Measurements from ENCODE around the gene RASGRP4.
"Not testable (repeated sequence)": the region's sequence is repeated elsewhere in the genome, so short reads cannot be mapped to it uniquely, and the experiment has no call there.

RASGRP4 gene

GRCh38 chr19:38417146-38417543 lies 8.9 kb downstream of the RASGRP4 start:
- DNase-seq (ENCODE audit: low read depth): no peak

GRCh38 chr19:38413416-38413815 lies 12.6 kb downstream of the RASGRP4 start:
- no peak for DNase-seq (ENCODE audit: low read depth)

DNA sequence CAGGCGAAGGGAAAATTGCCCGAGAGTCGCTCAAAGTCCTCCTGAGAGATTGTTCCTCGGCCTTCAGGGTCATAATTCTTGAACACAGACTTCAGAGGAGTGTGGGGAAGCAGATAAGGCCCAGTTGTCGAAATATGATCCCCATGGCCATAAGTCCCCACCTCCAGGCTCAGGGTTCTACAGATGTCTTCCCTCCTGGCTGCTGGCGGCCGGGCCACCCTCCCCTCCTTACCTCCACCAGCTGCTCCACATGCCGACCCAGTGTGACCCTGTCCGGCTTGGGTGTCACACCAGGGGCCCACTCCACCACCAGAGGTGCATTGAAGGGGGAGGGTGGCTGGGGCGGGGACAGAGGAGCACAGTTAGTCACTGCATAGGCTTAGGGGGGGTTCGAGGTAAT lies 13.1 kb downstream of the RASGRP4 start:
- DNase-seq (ENCODE audit: low read depth): no peak

DNA sequence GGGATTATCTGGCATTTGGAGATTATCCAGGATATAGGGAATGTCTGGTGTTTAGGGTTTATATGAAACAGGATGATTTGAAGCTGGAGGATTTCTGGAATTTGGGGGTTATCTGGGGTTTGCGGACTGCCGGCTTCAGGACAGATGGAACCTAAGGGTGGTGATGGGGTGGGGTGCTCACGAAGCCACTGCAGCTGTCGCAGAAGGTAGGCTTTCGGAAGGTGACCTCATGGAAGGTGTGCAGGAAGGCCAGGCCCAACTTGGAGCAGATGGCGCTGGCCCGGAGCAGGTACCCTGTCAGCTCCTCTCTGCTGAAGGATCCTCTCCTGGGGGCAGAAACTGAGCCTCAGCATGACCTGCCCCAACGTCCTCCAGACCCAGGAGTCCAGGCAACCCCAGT lies 13.5 kb downstream of the RASGRP4 start:
- DNase-seq (ENCODE audit: low read depth): no peak

GRCh38 chr19:38411898-38412297 lies 14.1 kb downstream of the RASGRP4 start:
- DNase-seq (ENCODE audit: low read depth): not testable (repeated sequence)

- DNase-seq (ENCODE audit: low read depth): no peak
These were observed 14.8 kb downstream of the RASGRP4 start for GRCh38 chr19:38411041-38411712.

GRCh38 chr19:38410407-38410806 lies 15.6 kb downstream of the RASGRP4 start:
- not testable (repeated sequence) for DNase-seq (ENCODE audit: low read depth)

GRCh38 chr19:38409631-38410133 lies 16.3 kb downstream of the RASGRP4 start:
- no peak for DNase-seq (ENCODE audit: low read depth)

GRCh38 chr19:38405276-38405675 lies 20.7 kb downstream of the RASGRP4 start:
- DNase-seq (ENCODE audit: low read depth): no peak

DNA sequence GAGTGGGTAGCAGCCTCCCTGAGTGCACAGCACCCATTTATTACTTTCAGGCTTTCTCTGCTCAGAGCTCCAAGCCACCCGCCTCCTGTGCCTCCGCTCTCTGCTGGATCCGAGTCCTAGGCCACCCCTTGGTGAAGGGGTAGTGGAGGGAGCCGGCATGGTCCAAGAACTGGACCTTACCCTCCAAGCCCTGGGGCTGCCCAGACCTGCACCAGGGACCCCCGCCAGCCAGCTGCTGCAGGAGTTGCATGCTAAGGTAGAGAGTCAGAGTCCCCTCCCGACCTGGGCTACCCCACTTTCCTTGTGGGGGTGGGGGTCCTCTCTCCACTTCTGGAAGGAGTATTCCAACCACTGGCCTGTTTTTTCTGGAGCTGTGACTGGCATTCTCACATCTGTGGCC lies 21.2 kb downstream of the RASGRP4 start:
- no peak for DNase-seq (ENCODE audit: low read depth)

GRCh38 chr19:38402967-38403674 lies 22.9 kb downstream of the RASGRP4 start, which contains the start of gene FAM98C:
Gene FAM98C (plus strand): TSS chr19:38403093. CDS start chr19:38403154, 61 bp downstream.
- DNase-seq (ENCODE audit: low read depth): peak; percentile 86

GRCh38 chr19:38402623-38402966 lies 23.4 kb downstream of the RASGRP4 start:
- DNase-seq (ENCODE audit: low read depth): no peak

GRCh38 chr19:38401148-38401547 lies 24.9 kb downstream of the RASGRP4 start:
- DNase-seq (ENCODE audit: low read depth): no peak

GRCh38 chr19:38400361-38400760 lies 25.7 kb downstream of the RASGRP4 start:
- no peak for DNase-seq (ENCODE audit: low read depth)

DNA sequence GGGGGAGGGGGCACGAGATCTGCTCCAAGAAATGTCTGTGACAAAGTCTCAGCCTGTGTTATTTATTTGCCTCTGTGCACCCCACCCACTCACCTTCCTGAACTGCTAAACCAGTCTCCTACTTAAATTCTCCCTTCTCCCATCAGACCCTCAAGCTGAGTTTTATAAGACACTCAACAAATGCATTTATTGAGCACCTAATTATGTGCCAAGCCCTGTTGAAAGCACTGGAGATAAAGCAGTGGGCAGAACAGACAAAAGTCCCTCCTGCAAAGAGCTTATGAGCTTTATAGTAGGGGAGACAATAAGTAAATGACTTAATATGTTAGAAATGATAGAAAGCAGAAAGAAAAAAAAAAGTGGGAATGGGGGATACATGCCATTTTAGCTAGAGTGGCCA lies 26.5 kb downstream of the RASGRP4 start:
- DNase-seq (ENCODE audit: low read depth): no peak

DNA sequence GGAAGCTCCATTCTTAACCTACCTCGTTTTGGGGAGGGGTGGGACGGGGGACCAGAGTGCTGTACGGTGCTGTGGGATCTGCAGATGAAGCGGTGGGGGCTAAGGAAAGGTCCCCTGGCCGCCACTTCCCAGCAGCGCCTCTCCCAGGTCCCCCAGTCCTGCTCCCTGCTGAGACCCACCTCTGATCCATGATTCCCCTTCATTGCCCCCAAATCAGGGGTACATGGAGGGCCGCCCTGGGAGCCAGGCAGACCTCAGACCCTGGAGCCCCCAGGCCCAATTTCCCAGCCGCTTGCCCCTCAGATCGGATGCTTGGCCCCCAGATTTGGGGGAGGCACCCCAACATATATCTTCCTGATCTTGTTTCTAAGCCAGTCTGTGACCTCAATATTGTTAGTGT lies 26.9 kb downstream of the RASGRP4 start:
- no peak for DNase-seq (ENCODE audit: low read depth)

DNA sequence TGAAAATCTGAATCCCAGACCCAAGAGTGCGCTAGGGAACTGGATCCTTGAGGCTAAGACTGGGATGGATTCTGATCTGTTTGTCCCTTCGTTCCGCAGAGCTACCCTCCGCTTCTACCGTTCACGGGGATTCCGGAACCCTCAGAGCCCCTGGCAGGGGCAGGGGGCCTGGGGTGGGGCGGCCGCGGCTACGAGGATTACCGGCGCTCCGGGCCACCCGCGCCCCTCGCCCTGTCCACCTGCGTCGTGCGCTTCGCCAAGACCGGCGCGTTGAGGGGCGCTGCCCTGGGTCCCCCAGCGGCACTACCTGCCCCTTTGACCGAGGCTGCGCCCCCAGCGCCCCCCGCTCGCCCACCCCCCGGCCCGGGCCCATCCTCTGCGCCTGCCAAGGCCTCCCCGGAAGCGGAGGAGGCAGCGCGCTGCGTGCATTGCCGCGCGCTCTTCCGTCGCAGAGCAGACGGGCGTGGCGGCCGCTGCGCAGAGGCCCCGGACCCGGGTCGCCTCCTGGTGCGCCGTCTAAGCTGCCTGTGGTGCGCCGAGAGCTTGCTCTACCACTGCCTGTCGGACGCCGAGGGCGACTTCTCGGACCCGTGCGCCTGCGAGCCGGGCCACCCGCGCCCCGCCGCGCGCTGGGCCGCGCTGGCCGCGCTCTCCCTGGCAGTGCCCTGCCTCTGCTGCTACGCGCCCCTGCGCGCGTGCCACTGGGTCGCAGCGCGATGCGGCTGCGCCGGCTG lies 30.5 kb downstream of the RASGRP4 start:
- no peak for DNase-seq (ENCODE audit: low read depth)

DNA sequence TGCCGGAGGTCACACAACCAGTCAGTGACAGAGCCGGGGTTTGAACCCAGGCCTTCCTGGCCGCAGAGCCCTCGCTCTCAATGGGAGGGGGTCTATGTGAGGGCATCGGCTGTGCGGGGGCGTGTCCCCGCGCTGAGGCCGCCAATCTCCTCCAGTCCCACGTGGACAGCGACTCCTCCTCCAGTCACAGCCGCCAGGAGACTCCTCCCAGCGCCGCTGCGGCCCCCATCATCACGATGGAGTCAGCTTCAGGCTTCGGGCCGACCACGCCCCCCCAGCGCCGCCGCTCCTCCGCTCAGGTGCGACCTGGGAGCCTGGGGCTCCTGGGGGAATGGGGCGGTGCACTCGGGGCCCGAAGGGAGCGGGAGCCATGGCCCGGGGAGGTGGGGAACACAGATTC lies 31.5 kb downstream of the RASGRP4 start:
- peak; percentile 46 for DNase-seq (ENCODE audit: low read depth)

GRCh38 chr19:38392707-38393308 lies 33.2 kb downstream of the RASGRP4 start:
- DNase-seq (ENCODE audit: low read depth): no peak

- DNase-seq (ENCODE audit: low read depth): no peak
These were observed 34.0 kb downstream of the RASGRP4 start for GRCh38 chr19:38391911-38392464.

- DNase-seq (ENCODE audit: low read depth): no peak
These were observed 35.8 kb downstream of the RASGRP4 start for GRCh38 chr19:38389957-38390924.

All from stimulated activated CD8-positive, alpha-beta memory T cell treated with anti-CD3 and anti-CD28 coated beads, Interleukin-7, amount 100 ng/mL, for 24 hours (primary cell).